ENCODE data around the gene ITGA11.
A peak's percentile ranks its signal among the peaks of the same experiment; 100 is the strongest.

The ITGA11 gene

GRCh38 chr15:68303560-68304436, 128.2 kb downstream of the ITGA11 start:
- DNase-seq = peak; percentile 38

DNA sequence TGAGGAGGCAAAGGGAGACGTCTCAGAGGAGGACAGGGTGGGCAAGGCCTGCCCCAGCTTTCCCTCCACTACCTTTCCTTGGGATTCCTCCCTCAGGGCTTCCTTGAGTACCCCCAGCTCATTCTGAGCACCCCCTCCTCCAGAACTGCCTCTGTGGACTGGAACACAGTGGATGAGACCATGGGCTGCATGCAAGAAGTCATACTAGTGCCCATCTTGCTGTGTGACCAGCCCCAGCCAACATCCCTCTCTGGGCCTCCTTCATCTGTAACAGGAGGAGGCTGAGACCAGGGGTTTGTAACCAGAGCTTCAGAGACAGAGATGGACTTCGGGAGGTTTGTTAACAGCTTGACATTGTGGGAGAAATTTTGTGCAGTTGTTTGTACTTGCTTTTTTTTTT, 128.8 kb downstream of the ITGA11 start:
- no peak for DNase-seq

GRCh38 chr15:68302729-68303128, 129.2 kb downstream of the ITGA11 start:
- DNase-seq = no peak

DNA sequence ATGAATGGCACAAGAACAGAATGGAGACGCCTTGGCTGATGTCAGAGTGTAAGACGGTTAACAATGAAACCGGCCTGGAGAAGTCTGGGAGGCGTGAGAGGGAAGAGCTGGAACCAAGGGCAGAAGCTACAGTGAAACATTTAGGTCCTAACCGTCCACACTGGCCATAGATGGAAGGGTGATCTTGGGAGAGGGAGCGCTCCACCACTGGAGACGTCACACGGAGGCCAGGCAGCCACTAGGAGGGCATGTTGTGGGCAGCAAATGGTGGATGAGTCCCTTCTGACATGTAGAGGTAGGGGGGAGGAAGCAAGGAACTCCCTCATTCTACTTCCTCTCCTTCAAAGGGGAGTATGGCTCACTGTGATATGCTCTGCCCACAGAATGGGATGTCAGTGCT, 130.7 kb downstream of the ITGA11 start:
- DNase-seq = no peak

DNA sequence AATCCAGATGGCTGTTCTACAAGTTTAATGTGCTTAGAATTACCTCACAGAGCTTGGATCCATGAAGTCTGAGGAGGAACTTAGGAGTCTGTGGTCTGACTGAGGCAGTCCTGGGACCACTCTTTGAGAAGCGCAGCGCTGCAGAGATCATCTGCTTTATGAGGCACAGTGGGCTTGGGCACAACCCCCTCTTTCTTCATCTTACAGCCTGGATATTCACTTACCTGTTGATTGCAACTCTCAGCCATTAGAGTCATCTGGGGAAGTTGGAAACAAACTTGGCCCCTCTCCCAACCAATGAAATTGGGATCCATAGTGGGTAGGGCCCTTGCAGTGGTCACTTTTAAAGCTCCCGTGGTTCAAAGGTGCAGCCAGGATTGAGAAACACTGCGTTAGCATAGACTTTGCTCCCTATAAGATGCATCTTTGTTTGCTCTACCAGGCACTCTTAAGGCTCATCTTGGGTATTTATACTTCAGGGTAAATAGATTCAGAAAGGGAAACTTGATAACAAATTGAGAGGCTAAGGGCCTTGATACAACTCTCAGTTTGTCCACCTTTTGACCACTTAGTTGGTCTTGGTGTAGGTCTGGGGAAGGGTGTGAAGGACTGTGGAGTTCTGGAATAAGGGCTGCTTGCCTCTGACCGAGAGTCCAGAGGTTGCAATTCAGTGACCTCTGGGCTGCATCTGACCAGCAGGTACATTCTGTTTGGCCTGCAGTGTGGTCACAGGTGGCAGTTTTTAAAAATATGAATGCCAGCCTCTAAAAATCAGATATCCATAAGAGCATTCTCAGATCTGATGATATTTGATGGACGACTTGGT, 131.6 kb downstream of the ITGA11 start:
- no peak for DNase-seq

GRCh38 chr15:68299436-68299835, 132.5 kb downstream of the ITGA11 start:
- DNase-seq = no peak

DNA sequence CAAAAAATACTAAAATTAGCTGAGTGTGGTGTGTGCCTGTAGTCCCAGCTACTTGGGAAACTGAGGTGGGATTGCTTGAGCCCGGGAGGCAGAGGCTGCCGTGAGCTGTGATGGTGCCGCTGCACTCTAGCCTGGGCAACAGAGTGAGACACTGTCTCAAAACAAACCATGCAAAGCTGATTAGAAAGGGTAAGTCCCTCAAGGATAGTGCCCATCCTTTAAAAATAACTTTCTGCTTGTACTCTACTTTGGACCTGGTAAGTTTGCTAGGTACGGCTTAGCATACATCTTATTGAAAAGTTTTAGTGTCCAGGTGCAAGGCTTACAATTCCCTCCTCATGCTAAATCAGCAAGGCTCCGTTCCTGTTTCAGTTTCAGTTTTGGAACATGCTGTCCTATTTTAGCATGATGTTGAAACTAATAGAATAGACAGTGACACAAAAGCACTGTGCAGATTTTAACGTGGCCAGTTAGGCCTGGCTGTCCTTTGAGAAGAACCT, 133.0 kb downstream of the ITGA11 start:
- no peak for DNase-seq

GRCh38 chr15:68298336-68298735, 133.6 kb downstream of the ITGA11 start:
- DNase-seq = no peak

- no peak for DNase-seq
Measured at GRCh38 chr15:68295014-68295805, 136.8 kb downstream of the ITGA11 start.

GRCh38 chr15:68292967-68293366, 139.0 kb downstream of the ITGA11 start:
- DNase-seq = no peak

DNA sequence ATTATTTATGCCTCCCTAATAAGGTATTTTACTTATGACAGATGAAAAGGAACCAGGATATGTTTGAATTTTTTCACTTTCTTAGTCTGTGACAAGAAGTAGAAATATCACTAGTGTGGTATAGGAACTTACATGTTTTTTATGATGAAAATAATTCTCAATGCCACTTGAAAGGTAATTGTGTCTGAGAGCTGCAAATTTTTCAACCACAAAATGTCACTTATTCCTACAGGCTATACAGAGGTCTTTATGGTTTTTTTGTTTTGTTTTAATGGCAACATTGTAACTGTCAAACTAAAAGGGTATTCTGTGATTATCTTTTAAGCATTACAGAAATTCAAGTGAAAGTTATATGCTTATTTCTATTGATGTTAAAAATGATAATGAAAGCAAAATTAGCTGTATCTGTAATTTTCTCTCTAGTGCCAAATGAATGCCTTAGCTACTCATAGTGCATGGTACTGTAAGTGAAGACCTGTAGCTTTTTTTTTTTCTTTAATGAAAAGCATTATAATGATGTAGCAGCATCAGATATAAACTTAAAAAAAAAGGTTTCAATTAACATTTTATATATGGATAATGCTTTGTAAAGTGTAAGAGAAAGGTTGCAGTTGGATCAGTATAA, 139.7 kb downstream of the ITGA11 start:
- no peak for DNase-seq

DNA sequence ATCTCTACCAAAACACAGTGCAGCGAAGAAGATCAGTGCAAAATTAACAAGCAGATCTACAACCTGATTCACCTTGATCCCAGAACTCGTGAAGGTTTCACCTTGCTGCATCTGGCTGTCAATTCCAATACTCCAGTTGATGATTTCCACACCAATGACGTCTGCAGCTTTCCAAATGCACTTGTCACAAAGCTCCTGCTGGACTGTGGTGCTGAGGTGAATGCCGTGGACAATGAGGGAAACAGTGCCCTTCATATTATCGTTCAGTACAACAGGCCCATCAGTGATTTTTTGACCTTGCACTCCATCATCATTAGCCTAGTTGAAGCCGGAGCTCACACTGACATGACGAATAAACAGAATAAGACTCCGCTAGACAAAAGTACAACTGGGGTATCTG, 141.2 kb downstream of the ITGA11 start:
- DNase-seq = no peak

DNA sequence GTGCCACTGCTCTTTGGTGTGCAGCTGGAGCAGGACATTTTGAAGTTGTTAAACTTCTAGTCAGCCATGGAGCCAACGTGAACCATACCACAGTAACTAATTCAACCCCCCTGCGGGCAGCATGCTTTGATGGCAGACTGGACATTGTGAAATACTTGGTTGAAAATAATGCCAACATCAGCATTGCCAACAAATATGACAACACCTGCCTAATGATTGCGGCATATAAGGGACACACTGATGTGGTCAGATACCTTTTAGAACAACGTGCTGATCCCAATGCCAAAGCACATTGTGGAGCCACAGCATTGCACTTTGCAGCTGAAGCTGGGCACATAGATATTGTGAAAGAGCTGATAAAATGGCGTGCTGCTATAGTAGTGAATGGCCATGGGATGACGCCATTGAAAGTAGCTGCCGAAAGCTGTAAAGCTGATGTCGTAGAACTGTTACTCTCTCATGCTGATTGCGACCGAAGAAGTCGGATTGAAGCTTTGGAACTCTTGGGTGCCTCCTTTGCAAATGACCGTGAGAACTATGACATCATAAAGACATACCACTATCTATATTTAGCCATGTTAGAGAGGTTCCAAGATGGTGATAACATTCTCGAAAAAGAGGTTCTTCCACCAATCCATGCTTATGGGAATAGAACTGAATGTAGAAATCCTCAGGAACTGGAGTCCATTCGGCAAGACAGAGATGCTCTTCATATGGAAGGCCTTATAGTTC, 142.2 kb downstream of the ITGA11 start:
- DNase-seq = no peak

DNA sequence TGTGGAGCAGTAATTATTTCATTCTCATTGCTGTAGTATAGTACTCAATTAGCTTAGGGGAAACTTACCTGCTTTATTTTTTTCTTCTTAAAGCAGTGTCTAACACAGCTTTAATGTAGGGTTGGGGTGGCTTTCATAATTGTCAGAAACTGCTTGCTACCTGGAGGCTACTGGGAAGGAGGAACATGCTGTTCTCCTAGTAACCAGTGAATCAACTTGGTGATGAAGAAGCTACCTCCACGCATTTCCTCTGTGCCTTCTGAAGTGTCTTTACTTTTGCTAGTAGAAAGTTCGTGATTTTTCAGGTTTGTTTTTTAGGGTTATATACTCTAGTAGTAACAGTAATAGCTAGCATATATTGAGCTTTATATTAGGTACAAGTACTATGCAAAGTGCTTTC, 142.9 kb downstream of the ITGA11 start:
- DNase-seq = no peak

DNA sequence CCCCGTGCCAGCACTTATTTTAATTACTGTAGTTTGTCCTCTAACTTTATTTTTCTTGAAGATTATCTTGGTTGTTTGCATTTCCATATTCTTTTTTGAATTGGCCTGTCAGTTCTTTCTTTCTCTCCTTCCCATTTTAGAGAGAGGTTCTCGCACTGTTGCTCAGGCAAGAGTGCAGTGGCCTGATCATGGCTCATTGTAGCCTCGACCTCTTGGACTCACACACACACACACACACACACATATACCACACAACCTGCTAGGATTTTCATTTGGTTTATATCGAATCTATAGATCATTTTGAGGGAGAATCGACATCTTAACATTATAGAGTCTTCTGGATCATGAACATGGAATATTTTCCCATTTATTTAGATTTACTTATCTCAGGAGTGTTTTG, 145.7 kb downstream of the ITGA11 start:
- no peak for DNase-seq

- peak; percentile 81 for DNase-seq
Measured at GRCh38 chr15:68285259-68285980, 146.5 kb downstream of the ITGA11 start.

GRCh38 chr15:68284616-68285258, 147.2 kb downstream of the ITGA11 start:
- no peak for DNase-seq

- no peak for DNase-seq
Measured at GRCh38 chr15:68283401-68283800, 148.6 kb downstream of the ITGA11 start.

GRCh38 chr15:68281008-68281407, 151.0 kb downstream of the ITGA11 start:
- no peak for DNase-seq

Data from NCI-H69 (cell line).